Fibroblast of the aortic adventitia (primary cell): ENCODE results near the gene SRGAP3. TPM values are rescaled to one million over a fixed set of nuclear protein-coding genes. Genes with fewer than 3 reads are reported as not detected.

ENCODE experiments used
- DNase-seq: peaks from one replicate; pipeline ENCODE4 v3.0.0-alpha.2; 2010; ENCODE audit warnings: low read depth
- H3K4me3 ChIP-seq: 2 replicates; pipeline ENCODE4 v1.5.1; 2011; ENCODE audit warnings: low read depth, mild to moderate bottlenecking, control low read depth, low read length, moderate library complexity
- total RNA-seq: library from RNA; depleted of rRNA; stranded (reverse); fragments of >200 nt; gene quantifications from 2 replicates; pipeline ENCODE4 v1.2.3, GENCODE V29; 2012; ENCODE audit warnings: low replicate concordance
- TF ChIP-seq, protein P1 (sequence below): IDR thresholded peaks from 2 replicates; pipeline ENCODE4 v1.5.1; 2011; ENCODE audit warnings: mild to moderate bottlenecking, low read length, control low read depth, inconsistent platforms; ENCODE audit not compliant: insufficient read depth

SRGAP3 gene
- total RNA-seq, 1 donor: 4.6 TPM

DNA sequence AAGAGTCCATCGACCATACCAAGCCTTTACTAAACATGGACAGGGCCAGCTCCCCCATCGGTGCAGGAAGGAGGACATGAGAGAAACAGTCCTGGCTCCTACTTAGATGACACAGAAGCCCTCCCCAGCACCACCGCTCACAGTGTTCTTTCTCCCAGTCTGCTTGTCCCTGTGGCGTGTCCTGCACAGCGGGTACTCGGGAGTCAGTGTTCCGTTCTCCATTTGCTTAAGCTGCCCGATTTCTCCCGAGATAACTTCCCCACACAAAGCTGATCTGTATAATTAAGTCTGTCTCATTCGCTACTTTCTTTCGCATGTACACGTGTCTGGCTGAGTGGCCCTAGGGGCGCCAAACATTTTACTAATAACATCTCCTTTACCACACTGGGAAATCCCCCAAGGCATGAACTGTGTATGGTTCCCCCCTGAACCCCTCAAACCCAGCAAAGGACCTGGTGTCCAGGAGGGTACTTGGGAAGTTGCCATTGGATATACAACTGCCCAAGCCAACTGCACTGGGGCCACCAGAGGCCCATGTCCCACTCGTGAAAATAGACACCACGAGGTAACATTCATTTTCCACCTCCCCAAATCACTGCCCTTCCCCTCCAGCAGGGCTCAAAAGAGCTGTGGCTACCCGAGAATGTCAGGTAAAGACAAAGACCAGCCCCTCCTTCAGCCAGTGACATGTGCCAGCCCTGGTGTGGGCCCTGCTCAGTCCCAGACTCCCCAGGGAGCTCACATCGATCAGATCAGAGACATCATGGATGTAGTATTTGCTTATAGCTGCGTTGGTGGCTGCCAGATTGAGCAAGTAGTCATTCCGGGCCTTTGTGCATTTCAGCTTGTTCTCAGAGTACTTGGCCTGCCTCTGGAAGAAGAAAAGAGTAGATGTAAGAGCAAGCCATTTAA lies 189.7 kb downstream of the SRGAP3 start:
- no peak for DNase-seq

DNA sequence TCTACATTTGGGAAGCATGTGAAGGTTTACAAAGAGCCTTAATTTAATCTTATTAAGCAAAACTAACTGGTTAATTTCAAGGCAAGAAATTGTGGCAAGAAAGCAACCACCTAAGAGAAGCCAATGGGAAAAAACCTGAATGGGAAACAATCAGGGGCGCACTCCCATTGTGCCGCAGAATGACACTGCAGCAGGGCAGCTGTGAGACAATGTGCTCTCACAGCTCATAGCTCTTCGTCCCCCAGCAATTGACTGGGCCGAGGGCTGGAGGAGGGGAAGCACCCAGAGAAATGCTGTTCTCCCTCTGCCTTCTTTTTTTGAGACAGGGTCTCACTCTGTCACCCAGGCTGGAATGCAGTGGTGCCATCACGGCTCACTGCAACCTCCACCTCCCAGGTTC lies 192.9 kb downstream of the SRGAP3 start:
- H3K4me3 ChIP-seq: no peak overlapping the region
- DNase-seq: no peak
- TF ChIP-seq, protein P1, sequence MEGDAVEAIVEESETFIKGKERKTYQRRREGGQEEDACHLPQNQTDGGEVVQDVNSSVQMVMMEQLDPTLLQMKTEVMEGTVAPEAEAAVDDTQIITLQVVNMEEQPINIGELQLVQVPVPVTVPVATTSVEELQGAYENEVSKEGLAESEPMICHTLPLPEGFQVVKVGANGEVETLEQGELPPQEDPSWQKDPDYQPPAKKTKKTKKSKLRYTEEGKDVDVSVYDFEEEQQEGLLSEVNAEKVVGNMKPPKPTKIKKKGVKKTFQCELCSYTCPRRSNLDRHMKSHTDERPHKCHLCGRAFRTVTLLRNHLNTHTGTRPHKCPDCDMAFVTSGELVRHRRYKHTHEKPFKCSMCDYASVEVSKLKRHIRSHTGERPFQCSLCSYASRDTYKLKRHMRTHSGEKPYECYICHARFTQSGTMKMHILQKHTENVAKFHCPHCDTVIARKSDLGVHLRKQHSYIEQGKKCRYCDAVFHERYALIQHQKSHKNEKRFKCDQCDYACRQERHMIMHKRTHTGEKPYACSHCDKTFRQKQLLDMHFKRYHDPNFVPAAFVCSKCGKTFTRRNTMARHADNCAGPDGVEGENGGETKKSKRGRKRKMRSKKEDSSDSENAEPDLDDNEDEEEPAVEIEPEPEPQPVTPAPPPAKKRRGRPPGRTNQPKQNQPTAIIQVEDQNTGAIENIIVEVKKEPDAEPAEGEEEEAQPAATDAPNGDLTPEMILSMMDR: no peak

More for the DNA sequence above, 189.7 kb downstream of the SRGAP3 start:
- TF ChIP-seq, protein P1: no peak
- no peak overlapping the region for H3K4me3 ChIP-seq

DNA sequence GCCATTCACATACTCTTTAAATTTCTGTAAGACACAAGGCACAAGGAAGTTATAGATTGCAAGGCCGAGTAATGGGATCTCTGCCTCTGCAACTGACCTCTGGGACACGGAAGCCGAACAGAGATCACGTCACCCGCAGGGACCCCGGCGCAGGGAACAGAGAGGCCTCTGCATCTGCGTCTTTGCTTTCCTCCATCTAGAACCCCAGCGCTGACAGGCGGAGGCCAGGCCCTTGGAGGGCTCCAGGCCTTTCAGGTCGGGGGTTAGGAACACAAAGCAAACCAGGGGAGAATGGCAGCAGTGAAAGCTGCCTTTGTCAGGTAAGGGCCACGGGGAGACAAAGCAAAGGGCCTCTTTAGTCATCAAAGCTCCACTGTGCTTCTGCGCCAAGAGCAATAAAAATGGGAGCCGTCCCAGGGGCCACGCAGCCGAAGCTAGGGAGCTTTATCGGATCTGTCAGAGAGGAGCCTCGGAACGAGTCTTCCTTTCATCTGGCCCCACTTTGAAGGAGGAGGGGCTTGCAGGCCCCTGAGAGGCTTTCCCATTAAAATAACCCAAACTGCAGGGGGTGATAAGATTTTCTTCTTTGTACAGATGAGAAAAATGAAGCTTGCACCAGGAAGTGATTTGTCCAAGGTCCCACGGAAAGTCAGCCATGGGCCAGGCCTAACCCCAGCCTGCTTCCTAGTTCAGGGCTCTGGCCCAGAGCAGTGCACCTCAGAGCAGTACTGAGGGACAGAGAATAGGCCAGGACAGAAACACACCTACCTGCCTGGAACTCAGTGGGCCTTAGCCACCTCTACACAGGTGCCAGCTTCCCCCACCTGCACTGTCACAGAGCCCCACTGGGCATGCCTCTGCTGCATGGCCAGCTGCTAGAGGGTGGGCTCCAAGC lies 201.7 kb downstream of the SRGAP3 start:
- TF ChIP-seq, protein P1: no peak
- H3K4me3 ChIP-seq: no peak overlapping the region
- DNase-seq: no peak

DNA sequence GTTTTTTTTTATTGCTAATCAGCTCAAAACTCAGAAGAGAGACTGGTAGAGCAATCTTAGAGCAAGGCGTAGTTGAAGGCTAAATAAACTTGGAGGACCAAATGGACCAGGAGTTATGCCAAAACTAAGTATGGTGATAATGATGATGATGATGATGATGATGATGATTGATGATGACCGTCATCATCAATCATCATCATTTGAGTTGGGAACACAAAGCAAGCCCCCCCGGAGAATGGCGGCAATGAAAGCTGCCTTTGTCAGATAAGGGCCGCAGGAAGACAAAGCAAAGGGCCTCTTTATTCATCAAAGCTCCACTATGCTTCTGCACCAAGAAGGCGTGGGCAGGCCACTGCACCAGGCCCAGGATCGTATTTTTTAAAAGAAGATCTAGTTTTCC lies 204.1 kb downstream of the SRGAP3 start:
- no peak for DNase-seq
- TF ChIP-seq, protein P1: no peak
- H3K4me3 ChIP-seq: no peak overlapping the region

DNA sequence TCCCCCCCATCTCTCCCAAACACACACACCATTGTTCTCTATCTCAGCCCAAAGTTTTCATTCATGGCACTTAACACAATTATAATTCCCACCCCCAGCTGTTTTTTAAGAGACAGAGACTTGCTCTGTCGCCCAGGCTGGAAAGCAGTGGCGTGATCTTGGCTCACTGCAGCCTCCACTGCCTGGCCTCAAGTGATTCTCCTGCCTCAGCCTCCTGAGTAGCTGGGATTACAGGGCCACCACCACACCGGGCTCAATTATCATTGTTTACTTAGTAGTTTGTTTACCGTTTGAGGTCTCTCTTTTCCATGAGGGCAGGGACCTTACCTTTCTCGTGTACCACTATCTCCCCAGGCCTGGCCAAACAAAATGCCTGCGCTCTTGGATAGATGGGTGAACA lies 206.4 kb downstream of the SRGAP3 start:
- H3K4me3 ChIP-seq: no peak overlapping the region
- DNase-seq: no peak
- TF ChIP-seq, protein P1: no peak

DNA sequence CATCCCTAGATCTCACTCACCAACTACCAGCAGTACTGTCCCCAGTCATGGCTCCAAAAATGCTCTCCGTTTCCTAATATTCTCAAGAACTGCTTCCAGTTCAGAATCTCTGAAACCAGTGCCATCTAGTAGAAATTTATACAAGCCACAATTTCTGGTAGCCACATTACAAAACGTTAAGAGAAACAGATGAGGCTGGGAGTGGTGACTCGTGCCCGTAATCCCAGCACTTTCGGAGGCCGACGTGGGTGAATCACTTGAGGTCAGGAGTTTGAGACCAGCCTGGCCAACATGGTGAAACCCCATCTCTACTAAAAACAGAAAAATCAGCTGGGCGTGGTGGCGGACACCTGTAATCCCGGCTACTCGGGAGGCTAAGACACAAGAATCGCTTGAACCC lies 207.8 kb downstream of the SRGAP3 start:
- no peak for DNase-seq
- no peak overlapping the region for H3K4me3 ChIP-seq
- TF ChIP-seq, protein P1: no peak
